ENCODE results near the gene PPP2R1B.

Gene PPP2R1B

DNA sequence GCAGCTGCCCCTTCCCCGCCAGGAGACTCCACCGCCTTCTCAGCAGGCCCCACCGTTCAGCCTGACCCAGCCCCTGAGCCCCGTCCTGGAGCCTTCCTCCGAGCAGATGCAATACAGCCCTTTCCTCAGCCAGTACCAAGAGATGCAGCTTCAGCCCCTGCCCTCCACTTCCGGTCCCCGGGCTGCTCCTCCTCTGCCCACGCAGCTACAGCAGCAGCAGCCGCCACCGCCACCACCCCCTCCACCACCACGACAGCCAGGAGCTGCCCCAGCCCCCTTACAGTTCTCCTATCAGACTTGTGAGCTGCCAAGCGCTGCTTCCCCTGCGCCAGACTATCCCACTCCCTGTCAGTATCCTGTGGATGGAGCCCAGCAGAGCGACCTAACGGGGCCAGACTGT lies 42.6 kb downstream of the PPP2R1B start:
- no peak for TF ChIP-seq TAF1 (IDR thresholded peaks at IDR 0.05; ENCODE audit: low read depth)
- TF ChIP-seq EP300 (IDR thresholded peaks at IDR 0.05; ENCODE audit: borderline replicate concordance) = no peak
- TF ChIP-seq RAD21 (IDR thresholded peaks at IDR 0.05; ENCODE audit: low read depth) = no peak
- no peak for TF ChIP-seq TEAD4 (IDR thresholded peaks at IDR 0.05)
- no peak for TF ChIP-seq CEBPB (IDR thresholded peaks at IDR 0.05)
- TF ChIP-seq TCF12 (IDR thresholded peaks at IDR 0.05; ENCODE audit: low read depth) = no peak
- TF ChIP-seq CREB1 (IDR thresholded peaks at IDR 0.05; ENCODE audit: low read depth) = no peak
- TF ChIP-seq YY1 (IDR thresholded peaks at IDR 0.05; ENCODE audit: low read depth) = no peak
- no peak for TF ChIP-seq FOXM1 (IDR thresholded peaks at IDR 0.05; ENCODE audit: borderline replicate concordance, low read depth)
- no peak for TF ChIP-seq EGR1 (IDR thresholded peaks at IDR 0.05)
- no peak for TF ChIP-seq ZBTB7A (IDR thresholded peaks at IDR 0.05; ENCODE audit: low read depth)
- TF ChIP-seq NFIC (IDR thresholded peaks at IDR 0.05) = no peak
- TF ChIP-seq, protein P1, sequence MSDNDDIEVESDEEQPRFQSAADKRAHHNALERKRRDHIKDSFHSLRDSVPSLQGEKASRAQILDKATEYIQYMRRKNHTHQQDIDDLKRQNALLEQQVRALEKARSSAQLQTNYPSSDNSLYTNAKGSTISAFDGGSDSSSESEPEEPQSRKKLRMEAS (IDR thresholded peaks at IDR 0.05) = no peak
- TF ChIP-seq, protein P2, sequence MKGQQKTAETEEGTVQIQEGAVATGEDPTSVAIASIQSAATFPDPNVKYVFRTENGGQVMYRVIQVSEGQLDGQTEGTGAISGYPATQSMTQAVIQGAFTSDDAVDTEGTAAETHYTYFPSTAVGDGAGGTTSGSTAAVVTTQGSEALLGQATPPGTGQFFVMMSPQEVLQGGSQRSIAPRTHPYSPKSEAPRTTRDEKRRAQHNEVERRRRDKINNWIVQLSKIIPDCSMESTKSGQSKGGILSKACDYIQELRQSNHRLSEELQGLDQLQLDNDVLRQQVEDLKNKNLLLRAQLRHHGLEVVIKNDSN (IDR thresholded peaks at IDR 0.05) = no peak
- TF ChIP-seq, protein P3, sequence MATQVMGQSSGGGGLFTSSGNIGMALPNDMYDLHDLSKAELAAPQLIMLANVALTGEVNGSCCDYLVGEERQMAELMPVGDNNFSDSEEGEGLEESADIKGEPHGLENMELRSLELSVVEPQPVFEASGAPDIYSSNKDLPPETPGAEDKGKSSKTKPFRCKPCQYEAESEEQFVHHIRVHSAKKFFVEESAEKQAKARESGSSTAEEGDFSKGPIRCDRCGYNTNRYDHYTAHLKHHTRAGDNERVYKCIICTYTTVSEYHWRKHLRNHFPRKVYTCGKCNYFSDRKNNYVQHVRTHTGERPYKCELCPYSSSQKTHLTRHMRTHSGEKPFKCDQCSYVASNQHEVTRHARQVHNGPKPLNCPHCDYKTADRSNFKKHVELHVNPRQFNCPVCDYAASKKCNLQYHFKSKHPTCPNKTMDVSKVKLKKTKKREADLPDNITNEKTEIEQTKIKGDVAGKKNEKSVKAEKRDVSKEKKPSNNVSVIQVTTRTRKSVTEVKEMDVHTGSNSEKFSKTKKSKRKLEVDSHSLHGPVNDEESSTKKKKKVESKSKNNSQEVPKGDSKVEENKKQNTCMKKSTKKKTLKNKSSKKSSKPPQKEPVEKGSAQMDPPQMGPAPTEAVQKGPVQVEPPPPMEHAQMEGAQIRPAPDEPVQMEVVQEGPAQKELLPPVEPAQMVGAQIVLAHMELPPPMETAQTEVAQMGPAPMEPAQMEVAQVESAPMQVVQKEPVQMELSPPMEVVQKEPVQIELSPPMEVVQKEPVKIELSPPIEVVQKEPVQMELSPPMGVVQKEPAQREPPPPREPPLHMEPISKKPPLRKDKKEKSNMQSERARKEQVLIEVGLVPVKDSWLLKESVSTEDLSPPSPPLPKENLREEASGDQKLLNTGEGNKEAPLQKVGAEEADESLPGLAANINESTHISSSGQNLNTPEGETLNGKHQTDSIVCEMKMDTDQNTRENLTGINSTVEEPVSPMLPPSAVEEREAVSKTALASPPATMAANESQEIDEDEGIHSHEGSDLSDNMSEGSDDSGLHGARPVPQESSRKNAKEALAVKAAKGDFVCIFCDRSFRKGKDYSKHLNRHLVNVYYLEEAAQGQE (IDR thresholded peaks at IDR 0.05; ENCODE audit: low read depth) = no peak

DNA sequence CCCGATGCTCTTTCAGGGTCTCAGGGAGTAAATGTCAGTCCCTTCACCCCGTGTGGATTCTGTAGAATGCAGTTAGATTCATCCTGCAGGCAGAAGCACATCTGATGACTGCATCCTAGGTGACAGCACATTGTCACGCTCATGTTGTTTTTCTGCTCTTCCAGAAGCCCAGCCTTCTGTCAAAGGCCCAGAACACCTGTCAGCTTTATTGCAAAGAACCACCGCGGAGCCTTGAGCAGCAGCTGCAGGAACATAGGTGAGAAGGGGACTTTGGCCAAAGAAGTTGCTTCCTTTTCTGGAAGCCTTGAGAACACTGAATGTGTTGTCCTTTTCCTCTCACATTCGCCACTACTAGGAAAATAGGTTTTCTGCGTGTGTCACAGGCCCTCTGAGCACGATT lies 43.7 kb downstream of the PPP2R1B start:
- no peak for TF ChIP-seq TEAD4 (IDR thresholded peaks at IDR 0.05)
- TF ChIP-seq, protein P3 (IDR thresholded peaks at IDR 0.05; ENCODE audit: low read depth) = no peak
- TF ChIP-seq TAF1 (IDR thresholded peaks at IDR 0.05; ENCODE audit: low read depth) = no peak
- TF ChIP-seq CEBPB (IDR thresholded peaks at IDR 0.05) = no peak
- TF ChIP-seq ZBTB7A (IDR thresholded peaks at IDR 0.05; ENCODE audit: low read depth) = no peak
- TF ChIP-seq, protein P1 (IDR thresholded peaks at IDR 0.05) = no peak
- no peak for TF ChIP-seq NFIC (IDR thresholded peaks at IDR 0.05)
- no peak for TF ChIP-seq CREB1 (IDR thresholded peaks at IDR 0.05; ENCODE audit: low read depth)
- no peak for TF ChIP-seq EGR1 (IDR thresholded peaks at IDR 0.05)
- no peak for TF ChIP-seq RAD21 (IDR thresholded peaks at IDR 0.05; ENCODE audit: low read depth)
- no peak for TF ChIP-seq YY1 (IDR thresholded peaks at IDR 0.05; ENCODE audit: low read depth)
- TF ChIP-seq EP300 (IDR thresholded peaks at IDR 0.05; ENCODE audit: borderline replicate concordance) = no peak
- TF ChIP-seq FOXM1 (IDR thresholded peaks at IDR 0.05; ENCODE audit: borderline replicate concordance, low read depth) = no peak
- TF ChIP-seq, protein P2 (IDR thresholded peaks at IDR 0.05) = no peak

DNA sequence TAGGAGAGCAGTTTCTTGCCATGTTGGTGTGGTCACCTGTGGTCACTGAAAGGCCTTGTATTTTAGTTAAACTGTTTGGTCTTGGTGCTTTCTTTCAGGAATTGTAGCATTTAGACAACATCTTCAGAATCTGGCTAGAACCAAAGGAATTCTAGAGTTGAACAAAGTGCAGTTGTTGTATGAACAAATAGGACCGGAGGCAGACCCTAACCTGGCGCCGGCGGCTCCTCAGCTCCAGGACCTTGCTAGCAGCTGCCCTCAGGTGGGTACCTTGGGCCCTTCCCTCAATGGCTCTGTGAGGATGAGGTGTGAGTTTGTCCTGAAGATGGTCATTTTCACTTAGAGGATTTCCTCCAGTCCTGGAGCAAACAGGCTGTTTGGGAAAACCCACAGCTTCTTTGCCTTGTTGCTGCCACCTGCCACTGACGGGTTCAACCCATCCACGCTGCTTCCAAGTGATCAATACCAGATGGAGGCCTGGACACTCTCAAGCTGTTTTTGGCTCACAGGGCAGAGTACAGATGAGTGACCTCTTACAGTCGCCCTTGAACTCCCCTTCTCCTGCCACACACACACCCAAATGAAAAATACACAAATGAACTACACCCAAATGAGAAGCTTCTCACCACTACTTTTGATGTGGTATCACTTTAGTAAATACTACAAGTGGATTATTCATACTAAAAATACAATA lies 45.2 kb downstream of the PPP2R1B start:
- TF ChIP-seq CREB1 (IDR thresholded peaks at IDR 0.05; ENCODE audit: low read depth) = no peak

DNA sequence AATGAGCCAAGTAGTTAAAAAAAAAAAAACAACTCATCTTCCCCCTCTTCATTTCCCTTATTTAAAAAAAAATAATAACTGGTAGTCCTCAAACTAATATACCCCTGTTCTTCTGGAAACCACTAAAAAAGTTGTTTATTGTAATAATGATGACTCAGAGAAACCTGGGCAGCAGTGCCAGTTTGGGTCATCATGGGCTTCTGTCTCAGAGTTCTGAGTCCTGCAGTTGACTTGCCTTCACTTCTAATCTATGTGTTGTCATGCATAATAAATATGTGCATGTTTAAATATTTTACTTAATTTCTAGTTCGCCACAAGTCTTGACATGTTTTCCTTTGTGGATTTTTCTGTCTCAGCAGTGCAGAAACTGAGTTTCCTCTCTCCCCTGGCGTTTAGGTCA lies 46.8 kb downstream of the PPP2R1B start:
- TF ChIP-seq, protein P2 (IDR thresholded peaks at IDR 0.05) = no peak
- TF ChIP-seq, protein P1 (IDR thresholded peaks at IDR 0.05) = no peak
- TF ChIP-seq YY1 (IDR thresholded peaks at IDR 0.05; ENCODE audit: low read depth) (no peak), CREB1 (IDR thresholded peaks at IDR 0.05; ENCODE audit: low read depth) (no peak)

DNA sequence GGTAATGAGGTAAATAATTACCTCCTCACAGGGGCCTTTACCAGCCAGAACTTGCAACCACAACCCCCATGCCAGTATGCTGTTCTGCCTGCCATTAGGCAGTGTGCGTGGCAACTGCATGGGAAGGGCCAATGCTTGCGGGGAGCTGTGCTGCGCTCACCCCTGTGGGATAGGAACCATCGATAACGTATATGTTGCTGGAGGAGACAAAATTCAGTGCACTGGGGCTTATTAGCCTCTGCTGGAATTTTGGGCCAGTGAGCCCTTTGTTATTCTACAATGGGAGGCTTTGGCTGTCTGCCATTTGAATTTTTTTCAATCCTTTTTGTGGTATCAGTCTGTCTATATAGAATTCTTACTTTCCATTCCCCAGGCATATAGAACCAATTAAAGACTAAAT lies 47.3 kb downstream of the PPP2R1B start:
- TF ChIP-seq, protein P3 (IDR thresholded peaks at IDR 0.05; ENCODE audit: low read depth) = no peak
- TF ChIP-seq CREB1 (IDR thresholded peaks at IDR 0.05; ENCODE audit: low read depth) (no peak), TCF12 (IDR thresholded peaks at IDR 0.05; ENCODE audit: low read depth) (no peak), CEBPB (IDR thresholded peaks at IDR 0.05) (no peak), FOXM1 (IDR thresholded peaks at IDR 0.05; ENCODE audit: borderline replicate concordance, low read depth) (no peak), NFIC (IDR thresholded peaks at IDR 0.05) (no peak), EP300 (IDR thresholded peaks at IDR 0.05; ENCODE audit: borderline replicate concordance) (no peak), ZBTB7A (IDR thresholded peaks at IDR 0.05; ENCODE audit: low read depth) (no peak), RAD21 (IDR thresholded peaks at IDR 0.05; ENCODE audit: low read depth) (no peak), TEAD4 (IDR thresholded peaks at IDR 0.05) (no peak), TAF1 (IDR thresholded peaks at IDR 0.05; ENCODE audit: low read depth) (no peak), EGR1 (IDR thresholded peaks at IDR 0.05) (no peak), YY1 (IDR thresholded peaks at IDR 0.05; ENCODE audit: low read depth) (no peak)
- TF ChIP-seq, protein P2 (IDR thresholded peaks at IDR 0.05) = no peak
- TF ChIP-seq, protein P1 (IDR thresholded peaks at IDR 0.05) = no peak
